K562 (cell line): ENCODE measurements around the gene SH2D3A. TPM values are rescaled to one million over a fixed set of nuclear protein-coding genes. Genes with fewer than 3 reads are reported as not detected.

Experiments
- ATAC-seq: fragments of 200-7000 bp; cut with Tn5 transposase; 3 replicates; pipeline ENCODE4 v1.9.1; 2020; ENCODE audit warnings: moderate library complexity
- BruUV-seq: library from RNA; stranded (reverse); fragments of 400-500 nt; replicated peaks from 2 replicates; lab custom pipeline; 2021; lab: Mats Ljungman, UMichigan
- CTCF ChIA-PET: fragments of 300-600 bp; formaldehyde crosslinking; extraction: SDS; loops from one replicate; lab custom pipeline; 2021; ENCODE audit warnings: low intra/inter-chr PET ratio; lab: Yijun Ruan, JAX
- POLR2A ChIA-PET: fragments of 300-600, 350-650 bp; sonication (Branson Sonifier 250); formaldehyde crosslinking; extraction: SDS; loops from one replicate; lab custom pipeline; 2021; ENCODE audit warnings: antibody characterized with exemption, inconsistent platforms; lab: Yijun Ruan, JAX
- DNase-seq, 4 experiments: peaks; one replicate each; pipeline versions ENCODE4 v3.0.0 to v3.0.0-alpha.2; 2011 to 2018; ENCODE audit warnings: low spot score in 3 of 4, mixed read lengths in 3 of 4; ENCODE audit errors: extremely low read depth in 1 of 4
- FAIRE-seq: peaks from 2 replicates; lab custom pipeline; 2011; peaks lifted over from hg19 to GRCh38; lab: Jason Lieb, UNC
- H2AFZ ChIP-seq: 2 replicates; pipeline ENCODE4 v1.6.0; 2011; ENCODE audit warnings: low read depth, low read length, control low read depth, inconsistent platforms
- H3K27ac ChIP-seq: fragments of 200-600 bp; 3 replicates; pipeline ENCODE4 v1.8.0; 2011; ENCODE audit warnings: low read depth, mild to moderate bottlenecking, control low read depth, inconsistent platforms, low read length, moderate library complexity, mixed read lengths; ENCODE audit errors: extremely low read depth
- H3K27me3 ChIP-seq, 2 experiments: fragments of 300-600 bp in 1 of 2; 2 replicates in 1 of 2; 3 replicates in 1 of 2; pipeline versions ENCODE4 v1.6.0 to v1.8.0; 2011; ENCODE audit warnings: inconsistent platforms in 2 of 2, low read length in 2 of 2, mild to moderate bottlenecking in 1 of 2, mixed read lengths in 1 of 2, moderate library complexity in 1 of 2; ENCODE audit not compliant: control insufficient read depth in 2 of 2, insufficient read depth in 2 of 2
- H3K36me3 ChIP-seq: fragments of 300-600 bp; 3 replicates; pipeline ENCODE4 v1.8.0; 2011; ENCODE audit warnings: mild to moderate bottlenecking, low read length, inconsistent platforms; ENCODE audit not compliant: control insufficient read depth, insufficient read depth
- H3K4me1 ChIP-seq, 2 experiments: fragments of 200-600 bp in 1 of 2; replicated peaks in 1 of 2; 2 replicates in 1 of 2; 3 replicates in 1 of 2; pipeline versions ENCODE4 v1.5.1 to v1.8.0; 2011; ENCODE audit warnings: inconsistent platforms in 2 of 2, low read length in 2 of 2, mild to moderate bottlenecking in 1 of 2, mixed read lengths in 1 of 2, moderate library complexity in 1 of 2; ENCODE audit not compliant: control insufficient read depth in 2 of 2, insufficient read depth in 2 of 2
- H3K4me2 ChIP-seq: 2 replicates; pipeline ENCODE4 v1.6.1; 2011; ENCODE audit warnings: low read length, control low read depth, inconsistent platforms, mixed read lengths; ENCODE audit not compliant: insufficient read depth
- H3K4me3 ChIP-seq: fragments of 200-600 bp; sonication (generic), shearing (Covaris generic); 2 replicates; pipeline ENCODE4 v1.5.1; 2016; ENCODE audit warnings: control low read depth, inconsistent platforms
- H3K79me2 ChIP-seq: fragments of 200-600 bp; 3 replicates; pipeline ENCODE4 v1.8.0; 2011; ENCODE audit warnings: low read length, inconsistent platforms; ENCODE audit not compliant: control insufficient read depth, insufficient read depth
- H3K9ac ChIP-seq, 2 experiments: 2 replicates each; pipeline versions ENCODE4 v1.6.0 to v1.6.1; 2011; ENCODE audit warnings: low read depth in 2 of 2, low read length in 2 of 2, control low read depth in 1 of 2, inconsistent platforms in 1 of 2, mild to moderate bottlenecking in 1 of 2, mixed read lengths in 1 of 2; ENCODE audit not compliant: insufficient read depth in 1 of 2
- H3K9me1 ChIP-seq: one replicate; pipeline ENCODE4 v1.6.0; 2011; ENCODE audit warnings: inconsistent platforms, mild to moderate bottlenecking, low read length, moderate library complexity; ENCODE audit not compliant: control insufficient read depth, insufficient read depth
- H3K9me3 ChIP-seq: replicated peaks from 2 replicates; pipeline ENCODE4 v1.5.1; 2011; ENCODE audit warnings: low read depth, low read length, inconsistent platforms; ENCODE audit not compliant: control insufficient read depth, insufficient read depth
- H4K20me1 ChIP-seq: replicated peaks from 2 replicates; pipeline ENCODE4 v1.6.1; 2011; ENCODE audit warnings: low read length, inconsistent platforms, mixed read lengths; ENCODE audit not compliant: control insufficient read depth, insufficient read depth
- MAX ChIP-seq: sonication (generic); formaldehyde crosslinking; IDR thresholded peaks from 2 replicates; pipeline ENCODE4 v1.9.0; 2022; ENCODE audit warnings: mild to moderate bottlenecking, missing genetic modification reagents
- POU5F1 ChIP-seq: fragments of 150-350 bp; IDR thresholded peaks from 2 replicates; pipeline ENCODE4 v1.6.1; 2014; ENCODE audit warnings: borderline replicate concordance, low read length, low read depth, mild to moderate bottlenecking; ENCODE audit not compliant: partially characterized antibody
- ZFP36 ChIP-seq: fragments of 150-350 bp; IDR thresholded peaks from 2 replicates; pipeline ENCODE4 v1.6.1; 2018; ENCODE audit warnings: low read length, low read depth; ENCODE audit not compliant: partially characterized antibody
- WGBS: fragments of 100-300 bp; shearing (Covaris generic); methylation state at CpG from one replicate; pipeline ENCODE4 v1.1.6; 2016; ENCODE audit warnings: low coverage, mixed read lengths; ENCODE audit not compliant: insufficient coverage; ENCODE audit errors: missing lambda C conversion rate; 5-methylcytosine and 5-hydroxymethylcytosine counted together
- in situ Hi-C: fragments of 300-500 bp; cut with MboI; formaldehyde crosslinking; loops from 4 replicates; pipeline ENCODE4 v1.15.0; 2018; ENCODE audit warnings: inconsistent platforms, mixed read lengths
- intact Hi-C: fragments of 100-400 bp; cut with micrococcal nuclease; formaldehyde crosslinking; loops from 2 replicates; pipeline ENCODE4 v1.14.2; 2022
- polyA plus RNA-seq, 8 experiments: library from polyadenylated mRNA; depleted of rRNA in 4 of 8; stranded (reverse) in 5 of 8; unstranded in 3 of 8; fragments of >200 nt; fragmentation: Nextera tagmentation in 2 of 8; fragmentation: Illumina TruSeq in 1 of 8; extraction: Ambion mirVana in 2 of 8; extraction: Trizol in 1 of 8; gene quantifications; 2 replicates each; pipeline versions ENCODE4 v1.2.1 to v1.2.3, GENCODE V29; 2011 to 2014; ENCODE audit warnings: inconsistent platforms in 1 of 8, missing spikeins in 1 of 8
- total RNA-seq, 7 experiments: library from RNA; depleted of rRNA in 6 of 7; stranded (reverse); fragments of >200 nt in 6 of 7; fragmentation: Illumina TruSeq in 2 of 7; extraction: Trizol in 2 of 7; gene quantifications; 2 replicates each; pipeline versions ENCODE4 v1.2.1 to v1.2.3, GENCODE V29; 2011 to 2021; ENCODE audit warnings: low replicate concordance in 1 of 7
- TF ChIP-seq, protein P1 (sequence below): fragments of 450-650 bp; IDR thresholded peaks from 2 replicates; pipeline ENCODE4 v1.6.1; 2017; ENCODE audit warnings: antibody characterized with exemption, mild to moderate bottlenecking
- TF ChIP-seq, protein P2 (sequence below): sonication (generic); formaldehyde crosslinking; IDR thresholded peaks from 2 replicates; pipeline ENCODE4 v1.8.1; 2023; ENCODE audit warnings: mild to moderate bottlenecking, missing genetic modification reagents, moderate library complexity

The SH2D3A gene
- total and polyA plus RNA-seq, 9 of the 15 experiments (the other 6 are each of a cell fraction or from before 2014, with no cell fraction given) = 0.75 to 26.3 (median 8.9) TPM

DNA sequence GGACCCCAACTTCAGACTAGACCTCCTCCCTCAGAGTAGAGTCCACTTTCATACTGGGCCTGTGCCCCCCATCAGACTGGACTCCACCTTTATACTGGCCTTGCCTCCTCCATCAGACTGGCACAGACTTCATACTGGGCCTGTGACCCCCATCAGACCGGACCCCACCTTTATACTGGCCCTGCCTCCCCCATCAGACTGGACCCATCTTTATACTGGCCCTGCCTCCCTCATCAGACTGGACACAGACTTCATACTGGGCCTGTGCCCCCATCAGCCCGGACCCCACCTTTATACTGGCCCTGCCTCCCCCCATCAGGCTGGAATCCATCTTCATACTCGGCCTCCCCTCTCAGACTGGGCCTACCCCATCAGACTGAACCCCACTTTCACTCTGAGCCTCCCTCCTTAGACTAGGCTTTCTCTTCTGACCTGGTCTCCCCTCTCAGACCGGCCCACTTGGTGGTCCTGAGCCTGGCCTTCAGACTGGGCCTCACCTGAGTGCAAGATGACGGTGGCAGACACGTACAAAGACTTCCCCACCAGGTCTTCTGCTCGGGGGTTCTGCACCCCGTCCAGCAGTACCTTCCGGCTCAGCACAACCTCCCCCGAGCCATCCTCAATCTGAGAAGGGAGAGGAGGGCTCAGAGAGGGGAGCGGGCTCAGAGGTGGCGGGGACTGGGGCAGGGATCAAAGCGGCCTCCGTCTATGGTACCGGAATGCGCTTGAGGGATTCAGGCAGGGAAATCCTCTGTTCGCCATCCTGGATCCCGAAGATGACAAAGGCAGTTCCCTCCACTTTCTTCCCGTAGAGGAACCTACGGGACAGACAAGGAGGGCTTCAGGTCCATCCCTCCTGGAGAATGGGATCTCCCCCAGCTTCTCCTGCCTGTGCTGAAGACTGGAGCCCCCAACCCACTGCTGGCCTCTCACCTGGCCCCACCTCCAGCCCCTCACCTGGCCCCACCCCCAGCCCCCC, 54.3 kb downstream of the SH2D3A start:
- ATAC-seq (no peak), DNase-seq (no peak), FAIRE-seq (no peak)
- TF ChIP-seq MAX (CRISPR knock-in tag) = no peak
- peak; percentile 73 for TF ChIP-seq ZFP36
- no TSS peak for BruUV-seq
- Histone ChIP-seq H3K9me3 (no peaks in the 10 kb centered on the region), H3K79me2 (no peaks in the 10 kb centered on the region), H3K9ac (no peak overlapping the region), H4K20me1 (0 out of 2 replicates have a peak, but pooled peaks cover 5% of the 10 kb centered on the region), H3K4me3 (no peak overlapping the region), H3K9me1 (no peaks in the 10 kb centered on the region), H3K4me2 (no peak overlapping the region), H3K27me3 (peaks cover 7 to 26% of the 10 kb centered on the region in 2 experiments; a peak in 4 of 5 replicates), H2AFZ (no peak overlapping the region), H3K36me3 (no peaks in the 10 kb centered on the region), H3K27ac (no peak overlapping the region), H3K4me1 (peaks cover 7 to 19% of the 10 kb centered on the region in 2 experiments)
- CTCF ChIA-PET = no interaction called here
- in situ Hi-C loops (no loop called here), intact Hi-C loops (no loop called here)
- WGBS = 30% methylated on average over 19 of the region's 20 CpGs
- POLR2A ChIA-PET = no interaction called here

DNA sequence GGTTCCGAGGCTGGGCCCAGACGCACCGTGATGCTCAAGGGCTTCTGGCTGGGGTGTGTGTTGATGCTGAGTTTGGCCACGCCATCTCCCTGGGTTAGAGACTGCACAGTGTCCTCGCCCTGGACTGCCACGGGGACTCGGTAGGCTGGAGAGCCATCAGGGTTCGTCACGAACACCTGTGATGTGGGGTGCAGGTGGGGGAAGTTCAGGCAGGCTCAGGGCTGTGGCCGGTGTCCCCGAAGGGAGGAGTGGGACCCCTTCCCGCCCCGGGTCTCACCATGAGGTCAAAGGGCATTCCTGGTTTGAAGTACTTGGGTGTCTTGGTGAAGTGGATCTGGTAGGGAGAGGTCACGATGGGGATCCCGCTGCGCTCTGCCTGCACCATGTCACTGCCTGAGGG, 55.0 kb downstream of the SH2D3A start:
- no TSS peak for BruUV-seq
- ChIA-PET CTCF (no interaction called here), POLR2A (no interaction called here)
- H3K27ac ChIP-seq = no peak overlapping the region
- no peaks in the 10 kb centered on the region for H3K9me1 ChIP-seq
- no peaks in the 10 kb centered on the region for H3K9me3 ChIP-seq
- DNase-seq (no peak), ATAC-seq (no peak; the same call in 2 of the 3 replicates), FAIRE-seq (no peak)
- no peak overlapping the region for H2AFZ ChIP-seq
- H3K4me1 ChIP-seq = peaks cover 0 to 18% of the 10 kb centered on the region in 2 experiments; a peak in 3 of 5 replicates
- no peaks in the 10 kb centered on the region for H3K79me2 ChIP-seq
- 0 out of 2 replicates have a peak, but pooled peaks cover 5% of the 10 kb centered on the region for H4K20me1 ChIP-seq
- no peak overlapping the region for H3K4me3 ChIP-seq
- in situ Hi-C loops = no loop called here
- no peaks in the 10 kb centered on the region for H3K36me3 ChIP-seq
- WGBS = 16% methylated on average over 16 of the region's 16 CpGs
- intact Hi-C loops = no loop called here
- H3K27me3 ChIP-seq = peaks cover 7 to 32% of the 10 kb centered on the region in 2 experiments; a peak in 4 of 5 replicates
- peak overlapping the region in 1 of 2 experiments; percentile 52; a peak in 2 of 4 replicates for H3K9ac ChIP-seq
- no peak overlapping the region for H3K4me2 ChIP-seq
- TF ChIP-seq, protein P1, sequence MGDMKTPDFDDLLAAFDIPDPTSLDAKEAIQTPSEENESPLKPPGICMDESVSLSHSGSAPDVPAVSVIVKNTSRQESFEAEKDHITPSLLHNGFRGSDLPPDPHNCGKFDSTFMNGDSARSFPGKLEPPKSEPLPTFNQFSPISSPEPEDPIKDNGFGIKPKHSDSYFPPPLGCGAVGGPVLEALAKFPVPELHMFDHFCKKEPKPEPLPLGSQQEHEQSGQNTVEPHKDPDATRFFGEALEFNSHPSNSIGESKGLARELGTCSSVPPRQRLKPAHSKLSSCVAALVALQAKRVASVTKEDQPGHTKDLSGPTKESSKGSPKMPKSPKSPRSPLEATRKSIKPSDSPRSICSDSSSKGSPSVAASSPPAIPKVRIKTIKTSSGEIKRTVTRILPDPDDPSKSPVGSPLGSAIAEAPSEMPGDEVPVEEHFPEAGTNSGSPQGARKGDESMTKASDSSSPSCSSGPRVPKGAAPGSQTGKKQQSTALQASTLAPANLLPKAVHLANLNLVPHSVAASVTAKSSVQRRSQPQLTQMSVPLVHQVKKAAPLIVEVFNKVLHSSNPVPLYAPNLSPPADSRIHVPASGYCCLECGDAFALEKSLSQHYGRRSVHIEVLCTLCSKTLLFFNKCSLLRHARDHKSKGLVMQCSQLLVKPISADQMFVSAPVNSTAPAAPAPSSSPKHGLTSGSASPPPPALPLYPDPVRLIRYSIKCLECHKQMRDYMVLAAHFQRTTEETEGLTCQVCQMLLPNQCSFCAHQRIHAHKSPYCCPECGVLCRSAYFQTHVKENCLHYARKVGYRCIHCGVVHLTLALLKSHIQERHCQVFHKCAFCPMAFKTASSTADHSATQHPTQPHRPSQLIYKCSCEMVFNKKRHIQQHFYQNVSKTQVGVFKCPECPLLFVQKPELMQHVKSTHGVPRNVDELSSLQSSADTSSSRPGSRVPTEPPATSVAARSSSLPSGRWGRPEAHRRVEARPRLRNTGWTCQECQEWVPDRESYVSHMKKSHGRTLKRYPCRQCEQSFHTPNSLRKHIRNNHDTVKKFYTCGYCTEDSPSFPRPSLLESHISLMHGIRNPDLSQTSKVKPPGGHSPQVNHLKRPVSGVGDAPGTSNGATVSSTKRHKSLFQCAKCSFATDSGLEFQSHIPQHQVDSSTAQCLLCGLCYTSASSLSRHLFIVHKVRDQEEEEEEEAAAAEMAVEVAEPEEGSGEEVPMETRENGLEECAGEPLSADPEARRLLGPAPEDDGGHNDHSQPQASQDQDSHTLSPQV = no peak
- TF ChIP-seq, protein P2, sequence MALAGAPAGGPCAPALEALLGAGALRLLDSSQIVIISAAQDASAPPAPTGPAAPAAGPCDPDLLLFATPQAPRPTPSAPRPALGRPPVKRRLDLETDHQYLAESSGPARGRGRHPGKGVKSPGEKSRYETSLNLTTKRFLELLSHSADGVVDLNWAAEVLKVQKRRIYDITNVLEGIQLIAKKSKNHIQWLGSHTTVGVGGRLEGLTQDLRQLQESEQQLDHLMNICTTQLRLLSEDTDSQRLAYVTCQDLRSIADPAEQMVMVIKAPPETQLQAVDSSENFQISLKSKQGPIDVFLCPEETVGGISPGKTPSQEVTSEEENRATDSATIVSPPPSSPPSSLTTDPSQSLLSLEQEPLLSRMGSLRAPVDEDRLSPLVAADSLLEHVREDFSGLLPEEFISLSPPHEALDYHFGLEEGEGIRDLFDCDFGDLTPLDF (CRISPR knock-in tag) = no peak
- no peak for TF ChIP-seq POU5F1
